GM18867 (cell line): ENCODE data around the gene EEF1G.
A peak's percentile ranks its signal among the peaks of the same experiment; 100 is the strongest.
"Not testable (repeated sequence)": the region's sequence is repeated elsewhere in the genome, so short reads cannot be mapped to it uniquely, and the experiment has no call there.

Experiments
- ATAC-seq: cut with Tn5 transposase; IDR thresholded peaks from one replicate; pipeline ENCODE4 v1.9.1; 2021; ENCODE audit warnings: mild to moderate bottlenecking, moderate library complexity; ENCODE audit not compliant: unreplicated experiment

EEF1G gene

GRCh38 chr11:62578541-62578940 is 4.8 kb upstream of the EEF1G start:
- ATAC-seq = no peak

GRCh38 chr11:62577046-62577714 is 3.5 kb upstream of the EEF1G start:
- ATAC-seq = no peak

DNA sequence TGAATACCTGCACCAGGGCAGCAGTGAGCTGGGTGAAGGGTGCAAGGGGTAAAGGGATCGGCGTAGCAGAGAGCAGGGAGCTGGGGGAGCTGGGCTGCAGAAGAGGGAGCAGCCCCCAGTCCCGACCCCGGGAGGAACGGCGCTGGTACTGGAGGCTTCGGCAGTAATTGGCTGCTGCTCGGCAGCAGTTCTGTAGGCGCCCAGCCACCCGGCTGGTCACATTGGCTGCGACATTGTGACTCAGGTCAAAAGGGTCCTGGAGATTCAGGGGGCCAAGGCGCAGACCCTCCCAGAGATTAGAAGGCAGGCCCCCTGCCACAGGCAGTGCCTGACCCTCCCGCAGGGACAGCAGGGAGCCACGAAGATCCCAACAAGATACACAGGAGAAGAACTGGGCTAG is 2.1 kb upstream of the EEF1G start:
- ATAC-seq = no peak

DNA sequence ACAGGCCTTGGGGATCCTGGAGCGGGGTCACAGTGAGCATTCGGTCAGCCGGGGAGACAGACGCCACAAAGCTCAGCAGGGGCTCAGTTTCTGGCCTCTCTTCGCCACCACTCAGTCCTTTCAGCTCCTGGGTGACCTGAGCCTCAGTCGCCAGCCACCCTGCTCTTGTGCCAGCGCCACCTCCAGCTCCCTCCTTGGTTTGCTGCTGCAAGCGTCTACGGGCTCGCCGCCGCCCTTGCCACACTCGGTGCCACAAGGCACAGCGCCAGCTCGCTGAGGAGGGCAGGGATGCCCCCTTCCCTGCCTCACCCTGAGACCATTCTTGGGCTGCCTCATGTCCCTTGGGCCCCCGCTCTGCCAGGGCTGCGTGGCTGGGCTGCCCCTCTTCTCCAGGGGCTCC is 1.5 kb upstream of the EEF1G start:
- no peak for ATAC-seq

DNA sequence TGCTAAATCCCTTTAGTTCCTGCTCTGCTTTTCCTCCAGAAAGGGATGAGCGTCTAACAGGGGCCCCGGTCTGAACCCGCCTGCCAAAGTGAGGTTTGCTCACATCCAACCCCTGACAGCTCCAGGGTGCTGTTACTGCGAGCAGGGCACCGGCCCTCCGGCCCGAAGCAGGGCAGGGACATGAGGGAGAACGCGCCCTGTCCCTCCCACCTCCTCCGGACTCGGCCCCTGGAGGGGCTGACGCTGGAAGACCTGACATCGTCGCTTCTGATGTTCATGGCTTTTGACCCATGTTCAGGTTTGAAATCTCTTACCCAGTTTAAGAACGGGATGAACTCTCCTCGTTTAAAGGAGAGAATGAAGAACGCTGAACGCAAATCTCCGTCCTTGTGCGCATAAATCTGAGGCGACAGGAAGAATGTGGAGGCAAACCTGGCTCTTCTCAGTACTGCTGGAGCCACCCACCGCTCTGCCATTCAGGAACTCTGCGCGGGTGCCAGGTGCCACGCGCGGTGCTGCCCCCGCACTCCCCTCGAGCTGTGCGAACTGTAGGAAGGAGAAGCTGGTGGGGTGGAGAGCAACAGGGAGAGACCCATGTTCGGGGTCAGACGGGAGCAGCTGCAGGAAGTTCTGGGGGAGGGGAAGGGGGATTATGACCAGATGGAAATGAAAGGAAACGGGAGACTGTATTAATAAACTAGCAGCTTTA is 826 bp upstream of the EEF1G start:
- peak; percentile 15 for ATAC-seq

DNA sequence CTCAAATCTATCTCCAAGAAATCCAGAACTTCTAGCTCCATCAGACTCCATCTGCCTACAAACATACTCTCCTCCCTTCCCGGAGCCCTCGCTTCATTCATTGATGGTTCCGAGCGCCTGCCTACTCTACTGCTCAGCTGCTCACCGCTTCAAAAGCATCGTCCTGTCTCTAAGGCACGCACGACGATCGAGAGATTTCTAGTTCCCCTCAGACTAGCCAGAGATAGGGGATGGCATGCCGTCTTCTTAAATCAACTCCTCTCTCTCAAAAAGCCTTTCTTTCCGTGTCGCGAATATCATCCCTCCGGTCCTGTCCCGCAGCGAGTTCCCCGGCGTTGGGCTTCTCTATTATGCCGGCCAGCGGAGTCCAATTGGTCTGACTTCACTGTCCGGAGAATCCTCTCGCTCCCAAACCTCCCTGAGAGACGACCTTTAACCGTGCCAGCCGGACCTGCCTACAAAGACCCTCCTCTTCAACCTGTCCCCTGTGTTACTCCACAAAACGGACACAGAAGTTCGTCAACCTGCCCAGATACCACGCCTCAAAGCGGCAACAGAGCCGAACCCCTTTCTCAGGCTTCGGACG is 592 bp downstream of the EEF1G start:
- ATAC-seq = no peak

GRCh38 chr11:62572431-62572830 is 1.3 kb downstream of the EEF1G start:
- ATAC-seq = no peak

GRCh38 chr11:62571493-62571892 is 2.2 kb downstream of the EEF1G start:
- ATAC-seq = not testable (repeated sequence)

DNA sequence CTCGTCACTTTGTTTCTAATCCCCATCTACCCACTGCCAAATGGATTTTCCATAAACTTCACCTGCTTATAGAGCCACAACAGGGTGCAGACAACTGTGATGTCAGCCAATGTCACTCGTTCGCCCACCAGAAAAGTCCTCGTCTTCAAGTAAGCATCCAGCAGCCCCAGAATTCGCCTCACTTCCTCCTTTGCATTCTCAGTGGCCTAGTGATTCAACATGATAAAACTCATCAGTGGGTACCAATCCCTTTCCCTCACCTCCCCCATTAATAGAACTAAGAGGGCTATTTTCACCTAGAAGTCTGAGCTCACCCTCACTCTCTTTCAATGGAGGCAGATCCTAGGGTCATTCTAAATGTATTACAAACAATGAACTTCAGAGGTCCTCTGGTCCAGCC is 2.8 kb downstream of the EEF1G start:
- ATAC-seq = not testable (repeated sequence)

DNA sequence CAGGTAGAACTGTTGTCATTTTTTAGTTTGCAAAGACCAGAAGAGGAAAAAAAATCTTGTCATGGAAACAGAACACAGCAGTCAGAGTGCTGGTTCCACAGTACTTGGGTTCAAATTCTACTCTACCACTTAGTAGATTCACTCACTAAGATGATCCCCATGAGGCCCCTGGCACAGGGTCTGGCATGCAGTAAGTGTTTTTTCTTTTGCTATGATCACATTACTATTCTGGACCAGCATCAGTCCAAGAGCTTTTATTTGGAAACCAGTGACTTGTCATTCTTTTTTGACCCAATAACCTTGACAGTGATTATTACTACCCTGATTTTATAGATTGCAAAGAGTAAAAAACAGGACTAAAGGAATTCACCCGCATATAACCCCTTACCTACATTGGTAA is 4.1 kb downstream of the EEF1G start:
- ATAC-seq = no peak

DNA sequence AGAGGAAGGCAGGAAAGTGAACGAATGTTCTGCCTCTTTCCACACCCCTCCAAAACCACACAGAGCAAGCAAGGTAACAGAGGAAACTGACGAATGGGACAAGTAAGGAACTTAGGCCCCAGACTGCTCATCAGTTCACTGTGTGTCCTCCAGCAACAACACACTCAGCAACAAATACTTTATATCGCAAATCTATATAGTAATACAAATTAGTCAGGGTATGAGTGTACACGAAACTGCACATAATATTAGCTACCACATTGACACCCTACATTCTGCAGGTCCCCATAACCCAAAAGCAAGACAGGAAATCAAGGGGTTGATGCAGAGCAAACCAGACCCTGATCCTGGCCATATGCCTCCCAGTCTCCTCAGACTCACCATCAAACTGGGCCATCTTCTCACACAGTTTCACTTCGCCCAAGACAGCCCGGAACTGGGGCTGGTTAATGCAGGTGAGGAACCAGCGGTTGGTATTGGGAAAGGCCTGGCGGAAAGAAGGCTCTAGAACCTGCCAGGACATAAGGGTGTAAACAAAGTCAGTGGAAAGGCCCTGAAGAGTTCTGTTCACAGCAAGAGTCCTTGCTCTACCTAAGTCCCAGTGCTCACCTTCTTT is 6.6 kb downstream of the EEF1G start:
- no peak for ATAC-seq

DNA sequence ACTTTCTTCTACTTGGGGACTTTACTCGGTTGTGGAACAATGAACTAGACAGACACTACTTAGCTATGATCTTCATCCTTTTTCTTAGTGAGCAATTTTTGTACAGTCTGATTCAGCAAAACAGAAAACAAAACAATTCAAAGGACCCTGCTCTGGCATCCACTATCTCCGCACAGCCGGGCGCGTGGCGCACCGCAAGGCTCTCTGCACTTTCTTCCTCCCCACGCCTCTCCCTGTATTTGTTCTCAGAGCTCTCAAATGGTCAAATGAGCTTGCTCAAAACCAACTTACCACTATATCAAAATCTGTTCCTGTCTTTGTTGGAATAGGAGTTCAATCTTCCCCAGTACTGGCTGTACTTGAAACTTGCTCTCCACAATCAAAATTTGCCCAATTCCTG is 7.4 kb downstream of the EEF1G start:
- no peak for ATAC-seq

DNA sequence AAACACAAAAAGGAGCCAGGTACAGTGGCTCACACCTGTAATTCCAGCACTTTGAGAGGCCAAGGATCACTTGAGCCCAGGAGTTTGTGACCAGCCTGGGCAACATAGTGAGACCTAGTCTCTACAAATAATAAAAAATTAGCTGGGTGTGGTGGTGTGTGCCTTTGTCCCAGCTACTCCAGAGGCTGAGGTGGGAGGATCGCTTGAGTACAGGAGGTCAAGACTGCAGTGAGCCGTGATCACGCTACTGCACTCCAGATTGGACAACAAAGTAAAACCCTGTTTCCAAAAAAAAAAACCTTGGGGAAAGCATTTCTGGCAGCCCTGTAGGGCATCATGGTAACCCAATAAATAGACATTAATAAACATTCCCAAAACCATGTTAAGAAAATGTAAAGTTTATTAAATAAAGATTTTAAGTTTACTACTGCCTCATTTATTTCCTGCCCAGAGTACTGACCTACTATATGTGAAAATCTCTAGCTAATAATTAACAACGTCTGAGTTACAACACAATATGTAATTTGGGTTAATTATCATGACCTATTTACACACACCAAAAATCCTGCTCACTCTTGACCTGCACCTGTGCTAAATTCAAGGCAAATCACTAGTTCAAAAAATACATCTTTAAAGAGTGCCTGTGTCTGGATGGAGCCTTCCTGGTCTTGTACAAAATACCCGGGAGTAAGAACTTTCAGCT is 8.4 kb downstream of the EEF1G start:
- no peak for ATAC-seq

- ATAC-seq = not testable (repeated sequence)
These were observed 11.9 kb downstream of the EEF1G start for GRCh38 chr11:62561677-62562230.

GRCh38 chr11:62560566-62561103 is 13.1 kb downstream of the EEF1G start:
- ATAC-seq = no peak

GRCh38 chr11:62559626-62560025 is 14.1 kb downstream of the EEF1G start:
- ATAC-seq = not testable (repeated sequence)

DNA sequence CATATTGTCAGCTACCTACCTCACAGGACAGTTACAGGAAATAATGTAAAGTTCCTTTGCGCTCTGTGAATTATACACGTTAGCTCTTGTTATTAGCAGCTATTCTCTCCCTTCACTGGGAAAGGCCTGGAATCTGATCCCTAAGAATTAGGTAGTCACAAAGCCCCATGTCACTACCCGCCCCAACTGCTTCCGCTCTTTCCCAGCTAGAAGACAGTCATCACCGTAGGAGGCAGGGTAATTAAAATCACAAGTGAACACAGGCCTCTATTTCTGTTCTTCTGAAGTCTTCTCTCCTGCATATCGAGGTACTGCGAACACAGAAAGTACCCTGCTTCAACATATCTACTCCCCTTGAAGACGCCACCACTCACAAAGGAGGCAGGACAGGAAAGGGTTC is 14.5 kb downstream of the EEF1G start:
- no peak for ATAC-seq

DNA sequence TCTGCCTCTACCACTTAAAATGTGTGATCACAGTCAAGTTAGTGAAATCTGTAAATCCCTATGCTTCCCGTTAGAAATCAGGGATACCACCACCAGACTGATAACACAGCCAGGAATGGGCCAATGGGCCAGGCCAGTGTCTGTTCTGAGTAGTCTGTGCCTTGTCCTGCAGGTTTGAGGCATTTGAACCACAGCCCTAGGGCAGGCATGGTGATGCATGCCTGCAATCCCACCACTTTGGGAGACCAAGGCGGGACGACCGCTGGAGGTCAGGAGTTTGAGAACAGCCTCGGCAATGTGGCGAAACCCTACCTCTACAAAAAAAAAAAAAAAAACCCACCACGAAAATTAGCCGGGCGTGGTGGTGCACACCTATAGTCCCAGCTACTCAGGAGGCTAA is 15.0 kb downstream of the EEF1G start:
- no peak for ATAC-seq

- ATAC-seq = peak; percentile 28
These were observed 16.6 kb downstream of the EEF1G start for GRCh38 chr11:62556875-62557631.
